ENCODE data around the gene OLFML2A.

GRCh38 chr9:124858330-124859046 is 81.6 kb downstream of the OLFML2A start:
- no peak for TF ChIP-seq EP300 (IDR thresholded peaks at IDR 0.05)
- no peak for TF ChIP-seq CTCF (IDR thresholded peaks at IDR 0.05)

Measured in esophagus muscularis mucosa (tissue), 3 donors.